OCI-LY3 (cell line): Measurements from ENCODE around the gene FSTL4.

Source experiments
- H2AFZ ChIP-seq: fragments of 200-600, 300-600 bp; shearing (Covaris generic); 2 replicates; pipeline ENCODE4 v1.6.0; 2014; ENCODE audit warnings: antibody characterized with exemption, low read depth, low read length
- H3K27ac ChIP-seq: fragments of 200-600, 300-600 bp; sonication (generic); 2 replicates; pipeline ENCODE4 v1.5.1; 2014; ENCODE audit warnings: mild to moderate bottlenecking, low read length, moderate library complexity, mixed read lengths
- H3K27me3 ChIP-seq: fragments of 200-600, 300-600 bp; sonication (generic); 2 replicates; pipeline ENCODE4 v1.6.1; 2014; ENCODE audit warnings: low read depth, low read length, mixed read lengths
- H3K36me3 ChIP-seq: fragments of 200-600, 300-600 bp; sonication (generic); replicated peaks from 2 replicates; pipeline ENCODE3; 2014; ENCODE audit warnings: low read depth, low read length, mixed read lengths
- H3K4me1 ChIP-seq: fragments of 300-600, 200-600 bp; sonication (generic); 2 replicates; pipeline ENCODE4 v1.6.1; 2014; ENCODE audit warnings: low read length, mixed read lengths
- H3K4me2 ChIP-seq: fragments of 200-600, 300-600 bp; sonication (generic); 2 replicates; pipeline ENCODE4 v1.6.1; 2014; ENCODE audit warnings: low read length, mixed read lengths
- H3K4me3 ChIP-seq: fragments of 300-600, 200-600 bp; sonication (generic); 2 replicates; pipeline ENCODE4 v1.5.1; 2014; ENCODE audit warnings: antibody characterized with exemption, mild to moderate bottlenecking, low read length, moderate library complexity
- H3K79me2 ChIP-seq: fragments of 300-600, 200-600 bp; shearing (Covaris generic); 2 replicates; pipeline ENCODE4 v1.6.1; 2014; ENCODE audit warnings: mild to moderate bottlenecking, low read length, mixed read lengths
- H3K9ac ChIP-seq: fragments of 300-600, 200-600 bp; shearing (Covaris generic); 2 replicates; pipeline ENCODE4 v1.6.0; 2014; ENCODE audit warnings: mild to moderate bottlenecking, low read length, moderate library complexity
- H3K9me3 ChIP-seq: fragments of 200-600, 300-600 bp; shearing (Covaris generic); 2 replicates; pipeline ENCODE4 v1.6.1; 2014; ENCODE audit warnings: low read length, mixed read lengths; ENCODE audit not compliant: insufficient read depth
- H4K20me1 ChIP-seq: fragments of 200-600, 300-600 bp; sonication (generic); 2 replicates; pipeline ENCODE4 v1.6.1; 2016; ENCODE audit warnings: low read length, mixed read lengths; ENCODE audit not compliant: insufficient read depth
- CTCF ChIP-seq: fragments of 200-600, 300-600 bp; sonication (generic); IDR thresholded peaks from 2 replicates; pipeline ENCODE4 v1.5.1; 2014; ENCODE audit warnings: antibody characterized with exemption, low read length, low read depth
- EZH2phosphoT487 ChIP-seq: fragments of 200-600 bp; shearing (Covaris generic); IDR thresholded peaks from 2 replicates; pipeline ENCODE4 v1.6.1; 2018; ENCODE audit warnings: antibody characterized with exemption, mixed run types, low read depth

The FSTL4 gene

GRCh38 chr5:133384120-133384855 is 228.1 kb downstream of the FSTL4 start:
- no peaks in the 10 kb centered on the region for H4K20me1 ChIP-seq
- H3K4me1 ChIP-seq = no peaks in the 10 kb centered on the region
- H3K9ac ChIP-seq = no peak overlapping the region
- H3K79me2 ChIP-seq = no peaks in the 10 kb centered on the region
- no peak overlapping the region for H3K27ac ChIP-seq
- H3K27me3 ChIP-seq = no peaks in the 10 kb centered on the region
- no peak overlapping the region for H2AFZ ChIP-seq
- no peak for TF ChIP-seq EZH2phosphoT487
- TF ChIP-seq CTCF = no peak
- H3K4me2 ChIP-seq = no peak overlapping the region
- no peaks in the 10 kb centered on the region for H3K9me3 ChIP-seq
- H3K4me3 ChIP-seq = no peak overlapping the region
- H3K36me3 ChIP-seq = no peaks in the 10 kb centered on the region

- Histone ChIP-seq H3K27ac (no peak overlapping the region), H4K20me1 (no peaks in the 10 kb centered on the region), H3K4me1 (no peaks in the 10 kb centered on the region), H3K27me3 (no peaks in the 10 kb centered on the region), H3K9me3 (no peaks in the 10 kb centered on the region), H2AFZ (no peak overlapping the region), H3K79me2 (no peaks in the 10 kb centered on the region), H3K4me2 (no peak overlapping the region), H3K36me3 (no peaks in the 10 kb centered on the region), H3K4me3 (no peak overlapping the region), H3K9ac (no peak overlapping the region)
- TF ChIP-seq CTCF (no peak), EZH2phosphoT487 (no peak)
Measured at GRCh38 chr5:133383580-133383939, 228.8 kb downstream of the FSTL4 start.

GRCh38 chr5:133382661-133383579 is 229.4 kb downstream of the FSTL4 start:
- no peaks in the 10 kb centered on the region for H3K4me1 ChIP-seq
- no peak overlapping the region for H3K4me2 ChIP-seq

More at GRCh38 chr5:133382661-133383579, 229.4 kb downstream of the FSTL4 start:
- TF ChIP-seq EZH2phosphoT487 = no peak
- no peak for TF ChIP-seq CTCF
- Histone ChIP-seq H3K9ac (no peak overlapping the region), H3K27me3 (no peaks in the 10 kb centered on the region), H2AFZ (no peak overlapping the region), H3K27ac (no peak overlapping the region), H3K79me2 (no peaks in the 10 kb centered on the region), H3K9me3 (no peaks in the 10 kb centered on the region), H3K4me3 (no peak overlapping the region), H3K36me3 (no peaks in the 10 kb centered on the region), H4K20me1 (no peaks in the 10 kb centered on the region)
